Measurements from ENCODE around the gene NTN1.

The NTN1 gene

DNA sequence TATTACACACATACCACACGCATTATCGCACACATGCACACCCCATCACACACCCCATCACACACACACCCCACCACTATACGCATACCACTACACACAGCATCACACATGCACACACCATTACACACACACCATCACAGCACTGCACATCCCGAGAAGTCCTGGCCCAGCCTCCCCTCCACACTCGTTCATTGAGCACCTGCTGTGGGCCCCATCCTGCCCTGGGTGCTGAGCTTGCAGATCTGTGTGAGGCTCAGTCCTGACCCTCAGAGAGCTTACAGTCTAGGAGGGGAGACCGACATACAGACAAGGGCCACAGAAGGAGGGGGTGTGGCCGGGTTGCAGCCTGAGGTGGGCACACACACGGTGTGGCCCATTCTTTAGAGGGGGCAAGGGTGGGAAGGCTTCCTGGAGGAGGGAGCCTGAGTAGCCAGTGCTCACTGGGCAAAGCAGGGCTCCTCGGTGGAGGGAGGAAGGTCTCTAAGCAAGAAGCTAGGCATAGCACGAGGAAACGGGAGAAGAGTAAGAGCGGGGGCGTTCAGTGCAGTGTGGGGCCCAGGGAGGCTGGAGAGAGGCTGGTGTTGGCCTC, 206.6 kb downstream of the NTN1 start:
- Histone ChIP-seq H3K36me3 (ENCODE audit: control insufficient read depth in 4 of 4, insufficient read depth in 4 of 4, low read length in 3 of 4) (no peaks in the 10 kb centered on the region), H3K9me3 (ENCODE audit: control extremely low read depth in 1 of 5, control insufficient read depth in 4 of 5, insufficient read depth in 2 of 5, low read depth in 1 of 5, low read length in 4 of 5) (no peaks in the 10 kb centered on the region), H3K27me3 (replicated peaks in 2 of 5; ENCODE audit: control insufficient read depth in 4 of 5, insufficient read depth in 5 of 5, low read length in 4 of 5) (no peaks in the 10 kb centered on the region), H3K4me3 (ENCODE audit: control insufficient read depth in 1 of 7, extremely low read depth in 1 of 7, insufficient read depth in 4 of 7, low read depth in 2 of 7, low read length in 6 of 7) (no peak overlapping the region), H3K27ac (ENCODE audit: insufficient read depth in 1 of 2, low read depth in 1 of 2, low read length in 2 of 2, poor library complexity in 1 of 2, severe bottlenecking in 2 of 2) (no peak overlapping the region), H3K4me1 (ENCODE audit: control extremely low read depth in 1 of 4, control insufficient read depth in 4 of 4, insufficient read depth in 4 of 4, low read length in 3 of 4) (peaks cover 0 to 16% (median 12%) of the 10 kb centered on the region in 4 experiments)
- DNase-seq = no peak
- CTCF ChIA-PET = no interaction called here
- 89% methylated on average over 13 of the region's 13 CpGs for WGBS (ENCODE audit: insufficient coverage)
- POLR2A ChIA-PET = no interaction called here

GRCh38 chr17:9228408-9229159, 207.3 kb downstream of the NTN1 start:
- Histone ChIP-seq H3K36me3 (ENCODE audit: control insufficient read depth in 4 of 4, insufficient read depth in 4 of 4, low read length in 3 of 4) (no peaks in the 10 kb centered on the region), H3K27ac (ENCODE audit: insufficient read depth in 1 of 2, low read depth in 1 of 2, low read length in 2 of 2, poor library complexity in 1 of 2, severe bottlenecking in 2 of 2) (no peak overlapping the region), H3K9me3 (ENCODE audit: control extremely low read depth in 1 of 5, control insufficient read depth in 4 of 5, insufficient read depth in 2 of 5, low read depth in 1 of 5, low read length in 4 of 5) (no peaks in the 10 kb centered on the region), H3K27me3 (replicated peaks in 2 of 5; ENCODE audit: control insufficient read depth in 4 of 5, insufficient read depth in 5 of 5, low read length in 4 of 5) (no peaks in the 10 kb centered on the region), H3K4me1 (ENCODE audit: control extremely low read depth in 1 of 4, control insufficient read depth in 4 of 4, insufficient read depth in 4 of 4, low read length in 3 of 4) (peaks cover 0 to 22% (median 19%) of the 10 kb centered on the region in 4 experiments), H3K4me3 (ENCODE audit: control insufficient read depth in 1 of 7, extremely low read depth in 1 of 7, insufficient read depth in 4 of 7, low read depth in 2 of 7, low read length in 6 of 7) (no peak overlapping the region)
- ChIA-PET POLR2A (no interaction called here), CTCF (no interaction called here)
- WGBS (ENCODE audit: insufficient coverage) = 91% methylated on average over 15 of the region's 16 CpGs
- no peak for DNase-seq

- DNase-seq = no peak
- H3K27me3 ChIP-seq (replicated peaks in 2 of 5; ENCODE audit: control insufficient read depth in 4 of 5, insufficient read depth in 5 of 5, low read length in 4 of 5) = no peaks in the 10 kb centered on the region
- H3K4me3 ChIP-seq (ENCODE audit: control insufficient read depth in 1 of 7, extremely low read depth in 1 of 7, insufficient read depth in 4 of 7, low read depth in 2 of 7, low read length in 6 of 7) = no peak overlapping the region
- ChIA-PET POLR2A (no interaction called here), CTCF (no interaction called here)
- WGBS (ENCODE audit: insufficient coverage) = 93% methylated on average over 17 of the region's 20 CpGs
- no peaks in the 10 kb centered on the region for H3K36me3 ChIP-seq (ENCODE audit: control insufficient read depth in 4 of 4, insufficient read depth in 4 of 4, low read length in 3 of 4)
- peaks cover 0 to 30% (median 26%) of the 10 kb centered on the region in 4 experiments for H3K4me1 ChIP-seq (ENCODE audit: control extremely low read depth in 1 of 4, control insufficient read depth in 4 of 4, insufficient read depth in 4 of 4, low read length in 3 of 4)
- H3K9me3 ChIP-seq (ENCODE audit: control extremely low read depth in 1 of 5, control insufficient read depth in 4 of 5, insufficient read depth in 2 of 5, low read depth in 1 of 5, low read length in 4 of 5) = no peaks in the 10 kb centered on the region
- no peak overlapping the region for H3K27ac ChIP-seq (ENCODE audit: insufficient read depth in 1 of 2, low read depth in 1 of 2, low read length in 2 of 2, poor library complexity in 1 of 2, severe bottlenecking in 2 of 2)
Measured at GRCh38 chr17:9229160-9229825, 208.0 kb downstream of the NTN1 start.

- no peaks in the 10 kb centered on the region for H3K36me3 ChIP-seq (ENCODE audit: control insufficient read depth in 4 of 4, insufficient read depth in 4 of 4, low read length in 3 of 4)
- no peak overlapping the region for H3K27ac ChIP-seq (ENCODE audit: insufficient read depth in 1 of 2, low read depth in 1 of 2, low read length in 2 of 2, poor library complexity in 1 of 2, severe bottlenecking in 2 of 2)
- POLR2A ChIA-PET = no interaction called here
- peaks cover 0 to 34% (median 31%) of the 10 kb centered on the region in 4 experiments for H3K4me1 ChIP-seq (ENCODE audit: control extremely low read depth in 1 of 4, control insufficient read depth in 4 of 4, insufficient read depth in 4 of 4, low read length in 3 of 4)
- no peak for DNase-seq
- H3K9me3 ChIP-seq (ENCODE audit: control extremely low read depth in 1 of 5, control insufficient read depth in 4 of 5, insufficient read depth in 2 of 5, low read depth in 1 of 5, low read length in 4 of 5) = no peaks in the 10 kb centered on the region
- CTCF ChIA-PET = no interaction called here
- no peak overlapping the region for H3K4me3 ChIP-seq (ENCODE audit: control insufficient read depth in 1 of 7, extremely low read depth in 1 of 7, insufficient read depth in 4 of 7, low read depth in 2 of 7, low read length in 6 of 7)
- WGBS (ENCODE audit: insufficient coverage) = 97% methylated on average over 7 of the region's 9 CpGs
- no peaks in the 10 kb centered on the region for H3K27me3 ChIP-seq (replicated peaks in 2 of 5; ENCODE audit: control insufficient read depth in 4 of 5, insufficient read depth in 5 of 5, low read length in 4 of 5)
Measured at GRCh38 chr17:9229826-9230201, 208.5 kb downstream of the NTN1 start.

DNA sequence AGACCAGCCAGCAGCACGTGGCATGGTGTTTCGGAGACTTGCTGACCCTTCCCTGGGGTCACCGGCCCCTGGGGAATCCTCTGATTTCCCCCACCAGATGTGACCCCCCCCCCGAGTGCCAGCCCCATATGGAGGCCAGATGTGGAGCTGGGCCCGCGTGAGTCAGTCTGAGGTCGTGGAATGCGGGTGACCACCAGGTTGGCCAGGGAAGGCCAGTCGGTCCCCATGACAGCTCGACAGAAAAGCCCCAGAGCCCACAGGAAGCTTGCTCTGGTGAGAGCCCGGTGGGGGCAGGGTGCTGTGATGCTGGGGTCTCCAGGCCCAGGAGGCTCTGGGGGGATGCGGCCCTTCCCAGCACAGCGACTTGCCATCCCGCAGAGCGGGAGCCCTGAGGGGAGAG, 209.0 kb downstream of the NTN1 start:
- no peaks in the 10 kb centered on the region for H3K36me3 ChIP-seq (ENCODE audit: control insufficient read depth in 4 of 4, insufficient read depth in 4 of 4, low read length in 3 of 4)
- CTCF ChIA-PET = no interaction called here
- H3K4me1 ChIP-seq (ENCODE audit: control extremely low read depth in 1 of 4, control insufficient read depth in 4 of 4, insufficient read depth in 4 of 4, low read length in 3 of 4) = peaks cover 0 to 37% (median 34%) of the 10 kb centered on the region in 4 experiments
- DNase-seq = no peak
- no peak overlapping the region for H3K27ac ChIP-seq (ENCODE audit: insufficient read depth in 1 of 2, low read depth in 1 of 2, low read length in 2 of 2, poor library complexity in 1 of 2, severe bottlenecking in 2 of 2)
- H3K4me3 ChIP-seq (ENCODE audit: control insufficient read depth in 1 of 7, extremely low read depth in 1 of 7, insufficient read depth in 4 of 7, low read depth in 2 of 7, low read length in 6 of 7) = no peak overlapping the region
- H3K27me3 ChIP-seq (replicated peaks in 2 of 5; ENCODE audit: control insufficient read depth in 4 of 5, insufficient read depth in 5 of 5, low read length in 4 of 5) = no peaks in the 10 kb centered on the region
- 82% methylated on average over 11 of the region's 15 CpGs for WGBS (ENCODE audit: insufficient coverage)
- POLR2A ChIA-PET = no interaction called here
- H3K9me3 ChIP-seq (ENCODE audit: control extremely low read depth in 1 of 5, control insufficient read depth in 4 of 5, insufficient read depth in 2 of 5, low read depth in 1 of 5, low read length in 4 of 5) = no peaks in the 10 kb centered on the region

GRCh38 chr17:9230861-9231260, 209.6 kb downstream of the NTN1 start:
- ChIA-PET POLR2A (no interaction called here), CTCF (no interaction called here)
- no peaks in the 10 kb centered on the region for H3K9me3 ChIP-seq (ENCODE audit: control extremely low read depth in 1 of 5, control insufficient read depth in 4 of 5, insufficient read depth in 2 of 5, low read depth in 1 of 5, low read length in 4 of 5)
- H3K27me3 ChIP-seq (replicated peaks in 2 of 5; ENCODE audit: control insufficient read depth in 4 of 5, insufficient read depth in 5 of 5, low read length in 4 of 5) = no peaks in the 10 kb centered on the region
- DNase-seq = no peak
- no peaks in the 10 kb centered on the region for H3K36me3 ChIP-seq (ENCODE audit: control insufficient read depth in 4 of 4, insufficient read depth in 4 of 4, low read length in 3 of 4)
- no peak overlapping the region for H3K4me3 ChIP-seq (ENCODE audit: control insufficient read depth in 1 of 7, extremely low read depth in 1 of 7, insufficient read depth in 4 of 7, low read depth in 2 of 7, low read length in 6 of 7)
- no peak overlapping the region for H3K27ac ChIP-seq (ENCODE audit: insufficient read depth in 1 of 2, low read depth in 1 of 2, low read length in 2 of 2, poor library complexity in 1 of 2, severe bottlenecking in 2 of 2)
- WGBS (ENCODE audit: insufficient coverage) = 83% methylated on average over 11 of the region's 11 CpGs
- peaks cover 0 to 37% (median 35%) of the 10 kb centered on the region in 4 experiments for H3K4me1 ChIP-seq (ENCODE audit: control extremely low read depth in 1 of 4, control insufficient read depth in 4 of 4, insufficient read depth in 4 of 4, low read length in 3 of 4)

Measured in common myeloid progenitor, CD34-positive (primary cell).